ENCODE results near the gene CLCN6.
"Not testable (repeated sequence)": the region's sequence is repeated elsewhere in the genome, so short reads cannot be mapped to it uniquely, and the experiment has no call there.

Gene CLCN6

GRCh38 chr1:11796036-11796828 lies 9.8 kb upstream of the CLCN6 start:
- FAIRE-seq: no peak

DNA sequence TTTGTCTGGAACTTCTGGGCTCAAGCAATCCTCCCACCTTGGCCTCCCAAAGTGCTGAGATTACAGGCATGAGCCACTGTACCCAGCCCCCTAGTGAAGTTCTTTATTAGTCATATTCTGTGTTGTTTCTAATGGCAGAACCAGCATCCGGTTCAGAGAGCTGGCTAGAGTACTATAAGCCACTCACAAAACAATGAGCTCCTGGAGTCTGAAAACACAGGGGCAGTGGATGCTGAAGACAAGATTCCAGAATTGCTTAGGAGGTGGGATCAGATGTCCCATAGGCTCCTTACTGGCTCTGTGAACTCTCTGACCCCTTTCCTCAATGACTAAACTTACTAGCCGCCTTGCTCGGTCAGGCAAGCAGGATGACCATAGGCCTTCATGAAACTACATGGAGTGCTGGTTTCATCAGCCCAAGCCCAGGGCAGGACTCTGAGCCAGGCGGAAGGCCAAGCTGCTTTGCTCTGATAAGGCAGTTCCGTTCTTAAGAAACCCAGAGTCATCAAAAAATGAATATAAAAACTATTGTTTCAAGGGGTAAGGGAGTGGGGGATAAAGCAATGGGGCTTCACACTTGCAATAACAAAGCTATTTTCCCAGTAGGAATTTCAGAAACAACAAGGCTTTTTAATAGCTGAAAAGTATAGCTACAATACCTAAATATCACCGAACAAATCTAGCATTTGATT lies 8.3 kb upstream of the CLCN6 start:
- FAIRE-seq: no peak

- FAIRE-seq: no peak
Measured at GRCh38 chr1:11799099-11799498, 6.9 kb upstream of the CLCN6 start.

DNA sequence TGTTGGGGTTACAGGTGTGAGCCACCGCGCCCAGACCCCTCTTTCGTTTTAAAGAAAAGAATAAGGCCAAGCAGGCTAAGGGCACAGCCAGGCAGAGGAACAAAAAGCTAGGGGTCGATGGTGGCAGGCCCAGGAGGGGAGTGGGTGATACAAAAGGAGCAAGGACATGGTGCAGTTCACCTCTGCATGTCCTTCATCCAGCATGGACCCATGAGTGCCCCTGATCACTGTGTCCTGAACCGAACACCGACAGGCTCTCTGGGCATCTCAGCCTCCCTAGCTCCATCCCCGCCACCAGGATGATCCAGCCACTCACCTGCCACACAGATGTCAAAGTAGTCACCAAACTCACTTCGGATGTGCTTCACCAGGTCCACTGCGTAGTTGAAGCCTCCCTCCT lies 6.1 kb upstream of the CLCN6 start:
- FAIRE-seq: no peak

DNA sequence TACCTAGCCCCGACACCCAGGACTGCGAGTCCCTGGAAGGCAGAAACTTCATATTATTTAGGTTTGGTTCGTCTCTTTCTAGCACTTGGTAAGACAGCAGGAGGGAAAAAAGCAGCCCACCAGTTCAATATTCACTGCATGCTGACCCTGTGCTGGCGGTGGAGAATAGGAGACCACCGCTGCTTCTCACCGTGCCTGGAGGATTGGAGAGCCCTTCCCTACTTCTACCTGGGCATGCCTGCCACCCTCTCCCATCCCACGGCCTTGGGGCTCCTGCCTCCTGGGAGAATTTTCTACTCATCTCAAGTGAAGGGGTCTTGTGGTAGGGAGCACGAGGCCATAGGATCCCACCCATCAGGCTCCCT lies 5.6 kb upstream of the CLCN6 start:
- FAIRE-seq: no peak

- no peak for FAIRE-seq
Measured at GRCh38 chr1:11800756-11801433, 5.1 kb upstream of the CLCN6 start.

GRCh38 chr1:11802616-11802972 lies 3.4 kb upstream of the CLCN6 start:
- no peak for FAIRE-seq

DNA sequence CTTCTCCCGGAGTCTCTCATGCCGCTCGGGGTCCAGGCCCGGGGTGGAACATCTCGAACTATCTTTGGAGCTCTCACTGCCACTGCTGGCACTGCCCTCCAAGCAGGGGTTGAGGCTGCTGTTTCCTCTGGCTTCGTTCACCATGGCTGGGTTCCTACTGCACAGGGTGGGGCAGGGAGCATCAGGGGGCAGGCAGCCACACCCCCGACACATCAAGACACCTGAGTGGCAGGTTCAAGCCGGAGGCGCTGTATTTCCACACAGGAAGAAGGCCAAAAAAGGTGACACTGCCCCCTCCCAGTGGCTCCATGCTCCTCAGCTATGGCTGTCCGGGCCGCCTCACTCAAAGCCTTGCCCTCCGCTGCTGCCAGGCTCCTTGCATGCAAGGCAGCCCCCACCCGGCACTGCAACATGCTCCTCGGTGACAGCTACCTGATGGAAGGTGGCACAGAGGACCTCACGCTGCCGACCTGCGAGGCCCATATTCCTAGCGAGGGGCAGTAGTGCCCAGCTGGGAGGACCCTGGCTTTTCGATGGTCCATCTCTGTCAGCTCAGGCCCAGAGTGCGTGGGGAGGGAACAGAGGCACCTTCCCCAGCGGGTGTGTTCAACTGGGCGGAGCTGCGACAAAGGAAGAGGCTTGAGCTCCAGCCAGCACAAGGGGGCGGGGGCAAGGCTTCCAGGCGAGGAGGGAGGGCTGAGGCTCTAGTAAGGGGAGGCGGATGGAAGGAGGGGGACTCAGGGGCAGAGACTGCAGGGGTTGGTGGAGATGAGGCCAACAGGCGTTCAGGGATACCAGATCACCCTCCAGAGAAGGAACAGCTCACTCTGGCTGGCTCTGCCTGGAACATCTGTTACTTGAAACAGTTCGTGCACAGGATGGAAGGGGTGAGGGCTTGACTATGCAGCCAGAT lies 2.8 kb upstream of the CLCN6 start:
- peak; percentile 29 for FAIRE-seq

GRCh38 chr1:11803924-11804665 lies 1.9 kb upstream of the CLCN6 start:
- FAIRE-seq: not testable (repeated sequence)

DNA sequence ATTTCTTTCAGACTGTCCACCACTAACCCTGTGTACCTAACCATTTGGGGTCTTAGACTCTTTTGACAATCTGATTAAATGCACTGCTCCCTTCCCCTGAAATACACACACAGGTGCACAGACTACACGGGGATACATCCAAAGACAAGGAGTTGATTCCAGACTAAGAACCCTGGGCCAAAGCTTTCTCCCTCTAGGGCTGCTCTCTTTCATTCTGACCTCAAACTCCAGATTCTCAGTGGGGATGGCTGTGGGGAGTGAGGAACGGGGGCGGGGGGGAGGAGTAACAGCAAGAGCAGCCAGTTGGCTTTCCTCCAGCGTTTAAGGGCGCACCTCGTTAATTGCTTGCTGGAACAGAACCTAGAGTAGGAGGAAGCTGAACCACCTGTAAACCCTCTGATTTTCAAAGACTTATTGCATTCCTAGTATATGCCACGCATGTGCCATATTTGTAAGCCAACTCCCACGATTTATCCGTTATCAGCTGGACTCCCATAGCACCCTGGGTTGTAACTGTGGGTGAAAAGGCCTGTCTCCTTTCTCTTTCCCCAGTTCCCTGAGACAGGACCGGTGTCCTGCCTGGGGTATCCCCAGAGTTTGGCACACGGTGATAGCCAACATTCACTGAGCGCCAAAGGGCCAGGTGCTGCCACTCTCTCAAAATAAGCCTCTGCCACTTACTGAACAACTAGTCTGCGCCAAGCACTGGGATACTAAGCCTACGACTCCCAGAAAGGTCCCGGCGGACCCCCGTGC lies 1.1 kb upstream of the CLCN6 start:
- no peak for FAIRE-seq

- FAIRE-seq: no peak
Measured at GRCh38 chr1:11806307-11806936, 431 bp downstream of the CLCN6 start.

DNA sequence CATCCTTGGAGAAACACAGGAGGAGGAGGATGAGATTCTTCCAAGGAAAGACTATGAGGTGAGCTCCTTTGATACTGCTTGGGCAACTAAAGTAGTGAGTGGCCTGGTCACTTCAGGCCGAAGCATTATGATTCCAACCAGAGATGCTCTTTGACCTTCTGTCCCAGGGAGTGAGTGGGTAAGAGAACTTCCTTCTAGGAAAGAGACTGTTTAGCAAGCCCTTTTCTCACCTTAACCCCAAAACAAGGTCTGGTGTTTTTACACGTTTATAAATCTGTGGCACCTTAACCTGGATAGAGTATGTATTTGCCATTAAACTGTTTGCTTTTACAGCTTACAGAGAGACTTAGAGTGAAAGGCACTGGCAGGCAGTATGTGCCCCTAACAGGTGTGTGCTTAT lies 1.1 kb downstream of the CLCN6 start:
- no peak for FAIRE-seq

- FAIRE-seq: no peak
Measured at GRCh38 chr1:11813021-11813420, 7.0 kb downstream of the CLCN6 start.

GRCh38 chr1:11817192-11817591 lies 11.2 kb downstream of the CLCN6 start:
- no peak for FAIRE-seq

DNA sequence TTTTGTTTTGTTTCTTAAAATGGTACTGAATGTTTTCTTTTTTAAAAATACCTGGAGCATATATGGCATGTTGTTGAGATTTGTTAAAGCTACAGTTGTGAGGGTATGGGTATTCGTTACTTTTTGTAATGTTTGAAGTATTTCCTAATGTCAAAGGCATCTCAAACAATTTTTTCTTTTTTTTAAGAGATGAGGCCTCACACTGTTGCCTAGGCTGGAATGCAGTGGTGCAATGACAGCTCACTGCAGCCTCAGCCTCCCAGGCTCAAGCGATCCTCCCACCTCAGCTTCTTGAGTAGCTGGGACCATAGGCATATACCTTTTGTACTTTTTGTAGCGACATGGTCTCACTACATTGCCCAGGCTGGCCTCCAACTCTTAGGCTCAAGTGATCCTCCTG lies 16.1 kb downstream of the CLCN6 start:
- no peak for FAIRE-seq

- no peak for FAIRE-seq
Measured at GRCh38 chr1:11823366-11824137, 17.6 kb downstream of the CLCN6 start.

DNA sequence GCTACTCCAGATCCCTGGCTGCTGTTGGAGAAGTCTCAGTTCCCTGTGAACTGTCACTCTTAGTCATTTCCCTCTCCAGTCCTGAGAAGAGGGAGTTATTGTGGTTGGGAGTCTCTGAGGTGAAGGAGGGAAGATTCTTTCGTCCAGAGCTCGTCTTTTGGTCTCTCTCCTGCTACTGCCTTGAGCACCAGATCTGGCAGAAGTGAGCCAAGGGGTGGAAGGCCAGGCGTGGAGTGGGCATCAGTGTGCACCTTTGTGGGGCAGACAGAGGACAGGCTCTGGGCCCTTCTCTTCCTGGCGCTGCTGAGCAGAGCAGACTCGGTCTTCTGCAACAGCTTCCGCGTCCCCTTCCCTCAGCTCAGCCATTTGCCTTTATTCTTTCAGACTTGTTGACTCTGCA lies 19.1 kb downstream of the CLCN6 start:
- FAIRE-seq: no peak

DNA sequence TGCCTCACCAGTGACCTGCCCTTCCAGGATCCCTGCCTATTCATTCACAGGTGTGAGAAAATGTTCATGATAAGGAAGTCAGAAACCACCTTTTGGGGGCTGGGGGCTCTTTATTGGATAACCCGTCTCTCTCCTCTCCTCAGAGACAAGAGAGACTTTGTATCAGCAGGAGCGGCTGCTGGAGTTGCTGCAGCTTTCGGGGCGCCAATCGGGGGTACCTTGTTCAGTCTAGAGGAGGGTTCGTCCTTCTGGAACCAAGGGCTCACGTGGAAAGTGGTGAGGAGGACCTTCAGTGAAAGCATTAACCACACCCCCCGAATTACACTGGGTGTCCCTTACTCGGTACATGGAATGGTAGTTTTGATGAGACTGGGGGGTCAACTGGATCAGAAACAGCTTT lies 21.0 kb downstream of the CLCN6 start:
- no peak for FAIRE-seq

GRCh38 chr1:11828511-11828910 lies 22.5 kb downstream of the CLCN6 start:
- no peak for FAIRE-seq
